IMR-90 (cell line): Measurements from ENCODE around the gene ACADL. TPM values are rescaled to one million over a fixed set of nuclear protein-coding genes. Genes with fewer than 3 reads are reported as not detected.

Experiments
- ATAC-seq: fragments of 200-7000 bp; cut with Tn5 transposase; 2 replicates; pipeline ENCODE4 v1.9.1; 2020; ENCODE audit warnings: low read depth, mild to moderate bottlenecking, moderate library complexity
- BruUV-seq: library from RNA; stranded (reverse); fragments of 400-500 nt; replicated peaks from 2 replicates; lab custom pipeline; 2021; lab: Mats Ljungman, UMichigan
- CTCF ChIA-PET: fragments of 300-600 bp; formaldehyde crosslinking; extraction: SDS; loops from one replicate; lab custom pipeline; 2021; ENCODE audit warnings: antibody characterized with exemption; lab: Yijun Ruan, JAX
- POLR2A ChIA-PET: fragments of 300-600 bp; sonication (Branson Sonifier 250); formaldehyde crosslinking; loops from one replicate; lab custom pipeline; 2022; ENCODE audit warnings: antibody characterized with exemption; ENCODE audit not compliant: unreplicated experiment; lab: Charles Lee
- DNase-seq: peaks from one replicate; pipeline ENCODE4 v3.0.0; 2013
- H2AFZ ChIP-seq: replicated peaks from 2 replicates; pipeline ENCODE3; 2013; ENCODE audit warnings: low read length, mild to moderate bottlenecking; ENCODE audit not compliant: poor library complexity
- H2AK5ac ChIP-seq: 2 replicates; pipeline ENCODE4 v1.6.1; 2013; ENCODE audit warnings: low read depth, low read length, inconsistent platforms
- H2AK9ac ChIP-seq: replicated peaks from 2 replicates; pipeline ENCODE3; 2013; ENCODE audit warnings: mild to moderate bottlenecking, low read depth, low read length, moderate library complexity; ENCODE audit not compliant: poor library complexity
- H2BK120ac ChIP-seq: 2 replicates; pipeline ENCODE4 v1.6.1; 2013; ENCODE audit warnings: low read depth, low read length, inconsistent platforms
- H2BK15ac ChIP-seq: 3 replicates; pipeline ENCODE4 v1.6.1; 2013; ENCODE audit warnings: low read depth, low read length, inconsistent platforms
- H2BK20ac ChIP-seq: 2 replicates; pipeline ENCODE4 v1.6.1; 2013; ENCODE audit warnings: low read depth, mild to moderate bottlenecking, inconsistent platforms, low read length, moderate library complexity
- H2BK5ac ChIP-seq: 2 replicates; pipeline ENCODE4 v1.6.1; 2013; ENCODE audit warnings: mild to moderate bottlenecking, low read depth, low read length, inconsistent platforms; ENCODE audit not compliant: poor library complexity, severe bottlenecking
- H3K14ac ChIP-seq: replicated peaks from 2 replicates; pipeline ENCODE4 v1.6.1; 2013; ENCODE audit warnings: low read depth, low read length, inconsistent platforms
- H3K18ac ChIP-seq: 2 replicates; pipeline ENCODE4 v1.6.1; 2013; ENCODE audit warnings: low read depth, low read length, control low read depth
- H3K23ac ChIP-seq: 2 replicates; pipeline ENCODE4 v1.6.1; 2013; ENCODE audit warnings: low read depth, low read length, inconsistent platforms
- H3K27ac ChIP-seq: 2 replicates; pipeline ENCODE4 v1.5.1; 2013; ENCODE audit warnings: mild to moderate bottlenecking, control low read depth, low read length; ENCODE audit not compliant: insufficient read depth
- H3K27me3 ChIP-seq: 2 replicates; pipeline ENCODE4 v1.6.1; 2013; ENCODE audit warnings: low read length; ENCODE audit not compliant: control insufficient read depth, insufficient read depth
- H3K36me3 ChIP-seq: 2 replicates; pipeline ENCODE4 v1.6.1; 2013; ENCODE audit warnings: low read length, mixed read lengths; ENCODE audit not compliant: control insufficient read depth, insufficient read depth
- H3K4ac ChIP-seq: 2 replicates; pipeline ENCODE4 v1.6.1; 2013; ENCODE audit warnings: low read depth, low read length, inconsistent platforms
- H3K4me1 ChIP-seq: 2 replicates; pipeline ENCODE4 v1.6.1; 2013; ENCODE audit warnings: low read length, mixed read lengths; ENCODE audit not compliant: control insufficient read depth, insufficient read depth
- H3K4me2 ChIP-seq: 2 replicates; pipeline ENCODE4 v1.6.1; 2013; ENCODE audit warnings: low read depth, mild to moderate bottlenecking, control low read depth, low read length, moderate library complexity
- H3K4me3 ChIP-seq: 2 replicates; pipeline ENCODE4 v1.5.1; 2013; ENCODE audit warnings: low read depth, mild to moderate bottlenecking, control low read depth, low read length, moderate library complexity; ENCODE audit not compliant: insufficient read depth
- H3K56ac ChIP-seq: 2 replicates; pipeline ENCODE4 v1.6.1; 2013; ENCODE audit warnings: low read length, inconsistent platforms; ENCODE audit not compliant: insufficient read depth; ENCODE audit errors: extremely low read depth
- H3K79me1 ChIP-seq, 2 experiments: 2 replicates each; pipeline ENCODE4 v1.6.1; 2013; ENCODE audit warnings: low read length in 2 of 2, inconsistent platforms in 1 of 2, low read depth in 1 of 2
- H3K9ac ChIP-seq: 2 replicates; pipeline ENCODE4 v1.6.1; 2013; ENCODE audit warnings: low read depth, low read length, control low read depth
- H3K9me1 ChIP-seq: 2 replicates; pipeline ENCODE4 v1.6.1; 2013; ENCODE audit warnings: low read length, inconsistent platforms; ENCODE audit not compliant: insufficient read depth
- H3K9me3 ChIP-seq: 2 replicates; pipeline ENCODE4 v1.6.1; 2013; ENCODE audit warnings: low read length; ENCODE audit not compliant: control insufficient read depth, insufficient read depth
- H4K20me1 ChIP-seq: 2 replicates; pipeline ENCODE4 v1.6.1; 2013; ENCODE audit warnings: low read length, inconsistent platforms; ENCODE audit not compliant: insufficient read depth
- H4K5ac ChIP-seq: 2 replicates; pipeline ENCODE4 v1.6.1; 2013; ENCODE audit warnings: mild to moderate bottlenecking, low read depth, low read length, control low read depth
- H4K8ac ChIP-seq, 2 experiments: 2 replicates each; pipeline ENCODE4 v1.6.1; 2013; ENCODE audit warnings: low read depth in 2 of 2, low read length in 2 of 2, control low read depth in 1 of 2, inconsistent platforms in 1 of 2
- H4K91ac ChIP-seq: 2 replicates; pipeline ENCODE4 v1.6.1; 2013; ENCODE audit warnings: low read depth, low read length, inconsistent platforms; ENCODE audit not compliant: insufficient read depth
- FOS ChIP-seq: fragments of 150-350 bp; IDR thresholded peaks from 2 replicates; pipeline ENCODE4 v1.6.1; 2016; ENCODE audit warnings: low read depth, low read length
- NFE2L2 ChIP-seq: fragments of 150-350 bp; IDR thresholded peaks from 2 replicates; pipeline ENCODE4 v1.6.1; 2016; ENCODE audit warnings: low read depth, mild to moderate bottlenecking, low read length
- RCOR1 ChIP-seq: IDR thresholded peaks from 2 replicates; pipeline ENCODE4 v1.6.1; 2012; ENCODE audit warnings: mild to moderate bottlenecking, low read length, improper control_type of control experiment; ENCODE audit not compliant: insufficient replicate concordance
- RFX5 ChIP-seq: IDR thresholded peaks from 2 replicates; pipeline ENCODE4 v1.8.0; 2012; ENCODE audit warnings: low read depth, mild to moderate bottlenecking, low read length, moderate library complexity
- WGBS, 2 experiments: methylation state at CpG; one replicate each; pipeline versions ENCODE4 v1.1.5 to v1.1.7; 2013; ENCODE audit warnings: missing lambda C conversion rate in 2 of 2; ENCODE audit not compliant: insufficient read length in 1 of 2; ENCODE audit errors: extremely low coverage in 2 of 2; 5-methylcytosine and 5-hydroxymethylcytosine counted together
- dilution Hi-C: fragments of 300-500 bp; cut with HindIII; formaldehyde crosslinking; loops from one replicate; pipeline ENCODE4 v1.14.3; 2018; ENCODE audit warnings: low sequenced_read_pairs; ENCODE audit not compliant: unreplicated experiment
- in situ Hi-C: fragments of 300-500 bp; cut with MboI; formaldehyde crosslinking; loops from 3 replicates; pipeline ENCODE4 v1.14.3; 2019; ENCODE audit warnings: low sequenced_read_pairs, inconsistent platforms, mixed read lengths
- intact Hi-C: fragments of 100-400 bp; cut with micrococcal nuclease; formaldehyde crosslinking; loops from 2 replicates; pipeline ENCODE4 v1.10.0; 2022
- polyA plus RNA-seq, 3 experiments: library from polyadenylated mRNA; depleted of rRNA; stranded (reverse); fragments of >200 nt; gene quantifications; 2 replicates each; pipeline ENCODE4 v1.2.3, GENCODE V29; 2012; ENCODE audit warnings: low replicate concordance in 1 of 3
- total RNA-seq: library from RNA; depleted of rRNA; stranded (reverse); fragments of >200 nt; gene quantifications from 2 replicates; pipeline ENCODE4 v1.2.3, GENCODE V29; 2012

Gene ACADL
- total and polyA plus RNA-seq, 2 of the 4 experiments (the other 2 are of a cell fraction): not detected

GRCh38 chr2:210252699-210253606 is 27.7 kb upstream of the ACADL start:
- no peak overlapping the region for H2BK5ac ChIP-seq
- no peak overlapping the region for H3K23ac ChIP-seq
- H3K36me3 ChIP-seq: no peaks in the 10 kb centered on the region
- no peak overlapping the region for H3K27ac ChIP-seq
- whole genome bisulfite sequencing, 2 experiments: 20% methylated on average over 1 of the region's 7 CpGs; no CpG with 5 or more reads in 1 of the 2 experiments
- H2BK120ac ChIP-seq: no peak overlapping the region
- H3K56ac ChIP-seq: no peak overlapping the region
- H4K91ac ChIP-seq: no peak overlapping the region
- H3K14ac ChIP-seq: no peak overlapping the region
- dilution Hi-C loops: no loop called here
- no peak for ATAC-seq
- TF ChIP-seq FOS: no peak
- no peak for TF ChIP-seq NFE2L2
- no peak for TF ChIP-seq RFX5
- TF ChIP-seq RCOR1: no peak
- no peak overlapping the region for H2BK20ac ChIP-seq
- no peaks in the 10 kb centered on the region for H4K20me1 ChIP-seq
- no peak overlapping the region for H4K5ac ChIP-seq
- CTCF ChIA-PET: no interaction called here
- H2AFZ ChIP-seq: no peak overlapping the region
- DNase-seq: no peak
- no peak overlapping the region for H2AK5ac ChIP-seq
- H3K4me3 ChIP-seq: no peak overlapping the region
- H3K18ac ChIP-seq: no peak overlapping the region
- H3K4me2 ChIP-seq: no peak overlapping the region
- no peak overlapping the region for H2AK9ac ChIP-seq
- no peak overlapping the region for H2BK15ac ChIP-seq
- BruUV-seq: no TSS peak
- H3K4me1 ChIP-seq: no peaks in the 10 kb centered on the region
- H4K8ac ChIP-seq: no peak overlapping the region
- POLR2A ChIA-PET: no interaction called here
- H3K9ac ChIP-seq: no peak overlapping the region
- H3K4ac ChIP-seq: no peak overlapping the region
- no peaks in the 10 kb centered on the region for H3K79me1 ChIP-seq
- intact Hi-C loops: no loop called here
- in situ Hi-C loops: no loop called here
- no peaks in the 10 kb centered on the region for H3K9me1 ChIP-seq
- no peaks in the 10 kb centered on the region for H3K27me3 ChIP-seq
- H3K9me3 ChIP-seq: no peaks in the 10 kb centered on the region
